HG02981 (cell line): Measurements from ENCODE around the gene KCTD18.

Source experiments
- ATAC-seq: cut with Tn5 transposase; IDR thresholded peaks from one replicate; pipeline ENCODE4 v1.9.1; 2021; ENCODE audit warnings: mild to moderate bottlenecking, moderate library complexity; ENCODE audit not compliant: unreplicated experiment

The KCTD18 gene

DNA sequence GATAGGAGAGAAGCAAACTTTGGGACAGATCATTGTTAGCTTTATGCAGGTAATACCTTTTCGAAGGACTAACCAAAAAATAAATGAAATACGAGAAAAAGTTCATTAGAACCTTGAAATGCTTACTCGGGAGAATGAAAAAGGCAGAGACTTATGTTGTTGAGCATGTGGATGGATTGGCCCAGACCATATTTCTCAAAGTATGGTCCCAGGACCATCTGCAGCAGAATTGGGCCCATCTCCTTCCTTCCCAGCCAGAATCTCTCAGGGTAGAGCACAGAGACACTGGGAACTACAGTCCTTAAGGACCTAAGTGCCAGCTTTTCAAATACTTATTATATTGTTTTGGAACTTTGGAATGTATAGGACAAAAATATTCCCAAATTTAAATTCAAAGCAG lies 50.8 kb downstream of the KCTD18 start:
- ATAC-seq, result no peak

- no peak for ATAC-seq
Measured at GRCh38 chr2:200456567-200456966, 53.3 kb downstream of the KCTD18 start.

GRCh38 chr2:200455958-200456421 lies 53.9 kb downstream of the KCTD18 start:
- ATAC-seq, result peak; percentile 49

DNA sequence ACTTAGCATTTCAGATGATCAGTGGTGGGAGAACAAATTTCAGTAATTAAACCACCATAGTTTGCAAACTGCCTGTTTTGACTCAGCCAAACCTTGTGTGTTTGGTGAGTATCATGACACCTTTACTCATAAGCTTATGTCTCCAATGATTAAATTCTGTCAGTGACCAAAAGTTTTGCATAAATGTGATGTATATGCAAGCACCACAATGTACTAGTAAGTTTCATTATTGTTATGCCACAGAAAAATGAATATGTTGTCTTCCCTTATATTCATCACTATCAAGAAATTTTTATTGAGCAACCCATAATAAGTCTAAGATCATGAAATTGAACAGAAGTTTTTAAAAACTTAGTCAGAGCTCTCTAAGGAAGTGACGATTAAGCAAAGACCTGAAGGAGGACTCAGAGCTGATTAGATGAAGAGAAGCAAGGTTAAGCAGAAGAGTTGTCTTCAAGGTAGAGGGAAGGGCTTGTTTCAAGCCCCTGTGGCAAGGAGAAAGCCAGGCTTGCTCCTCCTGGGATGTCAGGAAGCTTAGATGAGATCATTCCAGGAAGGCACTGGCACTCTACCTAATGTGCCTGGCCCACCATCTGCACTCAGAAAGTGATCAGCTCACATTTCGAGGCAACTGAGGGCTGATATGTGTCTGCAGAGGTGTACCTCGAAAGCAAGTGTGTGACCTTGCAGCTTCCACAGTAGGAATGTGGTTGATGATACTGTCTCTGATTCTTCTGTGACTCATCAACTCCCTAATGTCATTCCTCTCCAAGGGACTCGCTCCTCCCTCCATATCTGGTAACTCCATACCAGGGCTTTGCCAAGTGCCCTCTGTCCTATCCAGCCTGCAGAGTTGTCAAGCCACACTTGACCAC lies 54.7 kb downstream of the KCTD18 start:
- peak; percentile 88 for ATAC-seq

GRCh38 chr2:200453853-200454534 lies 55.9 kb downstream of the KCTD18 start:
- no peak for ATAC-seq

DNA sequence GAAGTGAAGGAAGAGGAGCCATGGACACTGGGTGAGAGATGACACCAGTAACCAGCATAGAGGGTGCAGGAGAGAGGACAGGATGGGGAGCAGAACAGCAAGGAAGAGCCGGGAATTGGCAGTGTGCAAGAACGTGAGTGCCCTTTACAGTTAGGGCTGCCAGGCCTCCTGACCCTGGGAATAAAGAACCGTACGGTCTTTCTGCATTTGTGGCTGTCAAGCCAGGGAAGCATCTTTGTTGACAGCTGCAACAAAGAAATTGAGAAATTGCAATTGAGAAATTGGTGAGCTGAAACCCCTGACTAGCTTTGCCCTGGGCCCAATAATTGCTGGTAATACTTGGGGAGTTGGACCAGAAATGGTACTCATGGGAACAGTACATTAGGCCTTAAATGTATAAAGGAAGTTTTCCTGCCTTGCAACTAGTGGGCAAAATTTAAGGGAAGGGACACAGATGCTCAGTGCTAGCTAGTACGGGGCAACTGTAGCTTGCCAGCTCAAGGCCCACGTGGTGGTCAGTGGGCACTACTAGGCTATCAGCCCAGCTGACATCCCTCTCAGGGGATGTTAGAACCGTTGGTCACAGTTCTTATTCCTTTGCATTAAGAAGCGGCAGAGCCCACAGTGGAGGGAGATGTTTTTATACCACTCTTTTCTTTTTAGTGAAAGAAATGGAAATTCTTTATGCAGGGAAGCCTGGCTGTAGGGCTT lies 56.6 kb downstream of the KCTD18 start:
- no peak for ATAC-seq

- no peak for ATAC-seq
Measured at GRCh38 chr2:200452377-200452776, 57.5 kb downstream of the KCTD18 start.

- no peak for ATAC-seq
Measured at GRCh38 chr2:200451511-200451910, 58.4 kb downstream of the KCTD18 start.

- ATAC-seq, result no peak
Measured at GRCh38 chr2:200450288-200450687, 59.6 kb downstream of the KCTD18 start.

DNA sequence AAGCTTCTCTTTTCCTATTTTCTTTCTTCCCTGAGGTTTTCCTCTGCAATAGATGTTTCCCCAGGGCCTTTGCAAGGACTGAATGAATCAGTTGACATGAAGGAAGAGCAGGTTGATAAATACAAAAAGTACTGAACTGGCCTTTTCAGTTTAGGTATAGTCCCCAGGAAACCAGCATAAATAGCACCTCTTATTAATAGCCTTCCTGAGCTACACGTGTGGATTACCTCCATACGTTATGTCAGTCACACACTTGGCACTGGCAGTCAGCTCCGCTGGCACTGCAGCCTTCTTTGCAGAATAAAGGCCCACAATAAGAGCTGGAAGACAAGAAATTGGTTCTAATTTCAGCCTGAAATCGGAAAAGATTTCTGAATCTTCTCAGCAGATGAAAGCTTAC lies 60.7 kb downstream of the KCTD18 start:
- ATAC-seq, result no peak

GRCh38 chr2:200448455-200448854 lies 61.4 kb downstream of the KCTD18 start:
- ATAC-seq, result no peak

GRCh38 chr2:200447139-200447855 lies 62.6 kb downstream of the KCTD18 start:
- no peak for ATAC-seq

GRCh38 chr2:200446612-200447011 lies 63.3 kb downstream of the KCTD18 start:
- no peak for ATAC-seq

DNA sequence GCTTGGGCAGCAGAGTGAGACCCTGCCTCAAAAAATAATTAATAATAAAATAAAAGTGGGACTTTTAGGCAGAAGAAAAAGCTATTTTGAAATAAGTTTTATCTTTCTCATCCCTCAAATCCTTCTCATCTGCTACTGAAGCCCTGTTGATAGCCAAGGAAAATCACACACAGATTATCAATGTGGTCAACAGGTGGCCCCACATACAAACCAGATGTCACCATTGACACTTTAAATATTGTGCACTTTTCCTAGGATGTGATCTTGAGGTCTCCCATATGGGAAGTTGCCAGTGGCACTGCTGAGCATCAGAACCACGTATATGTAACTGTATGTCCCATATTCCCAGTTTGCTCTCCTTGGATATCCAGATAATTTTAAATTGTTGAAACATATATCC lies 64.6 kb downstream of the KCTD18 start:
- ATAC-seq, result no peak

DNA sequence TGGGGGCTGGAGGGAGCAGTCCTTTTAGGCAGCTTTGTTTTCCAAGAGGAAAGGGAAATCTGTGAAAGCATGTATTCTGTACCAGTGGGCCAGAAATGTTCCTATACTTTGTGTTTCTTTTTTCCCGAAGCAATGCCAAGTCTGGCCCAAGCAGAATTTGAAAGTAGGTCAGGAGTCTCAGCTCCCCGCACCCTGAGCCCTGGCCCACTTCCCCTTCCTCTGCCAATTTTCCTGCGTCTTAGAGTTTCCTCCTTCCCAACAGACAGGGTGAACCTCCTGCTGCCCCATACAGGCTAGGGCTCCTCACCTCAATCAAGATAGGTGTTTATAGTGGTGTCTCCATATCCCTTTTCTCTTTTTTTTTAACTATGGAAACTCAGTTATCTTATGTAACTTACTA lies 65.3 kb downstream of the KCTD18 start:
- no peak for ATAC-seq

- no peak for ATAC-seq
Measured at GRCh38 chr2:200443916-200444315, 66.0 kb downstream of the KCTD18 start.

GRCh38 chr2:200443376-200443775 lies 66.5 kb downstream of the KCTD18 start:
- no peak for ATAC-seq

DNA sequence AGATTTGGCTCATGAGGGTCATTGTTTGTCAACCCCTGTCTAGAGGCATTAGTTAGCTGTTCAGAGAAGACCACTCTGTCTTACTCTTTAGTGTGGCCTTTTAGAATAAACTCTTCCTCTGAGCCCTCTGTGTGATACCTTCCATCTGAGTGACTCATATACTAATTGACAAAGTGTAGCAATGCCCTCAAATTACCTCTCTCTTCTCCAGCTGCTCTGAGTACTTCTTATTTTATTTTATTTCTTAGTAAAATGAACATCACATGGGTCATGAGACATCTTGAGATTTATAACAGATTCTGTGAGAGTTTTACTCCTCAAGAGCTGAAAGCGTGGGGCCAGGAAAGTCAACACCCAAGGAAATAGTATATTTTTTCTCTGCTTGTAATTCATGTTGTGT lies 67.4 kb downstream of the KCTD18 start:
- no peak for ATAC-seq

- ATAC-seq, result no peak
Measured at GRCh38 chr2:200439981-200440380, 69.9 kb downstream of the KCTD18 start.
